ENCODE measurements around the gene ITGA7.

- TF ChIP-seq CTCF (conservative IDR thresholded peaks at IDR 0.05; ENCODE audit: low read length) (no peak), EZH2phosphoT487 (IDR thresholded peaks at IDR 0.05; ENCODE audit: borderline replicate concordance) (no peak)
Observed at GRCh38 chr12:55682087-55682796, 25.5 kb downstream of the ITGA7 start.
